ENCODE data around the gene SEMA4D.
A peak's percentile ranks its signal among the peaks of the same experiment; 100 is the strongest.

SEMA4D gene

DNA sequence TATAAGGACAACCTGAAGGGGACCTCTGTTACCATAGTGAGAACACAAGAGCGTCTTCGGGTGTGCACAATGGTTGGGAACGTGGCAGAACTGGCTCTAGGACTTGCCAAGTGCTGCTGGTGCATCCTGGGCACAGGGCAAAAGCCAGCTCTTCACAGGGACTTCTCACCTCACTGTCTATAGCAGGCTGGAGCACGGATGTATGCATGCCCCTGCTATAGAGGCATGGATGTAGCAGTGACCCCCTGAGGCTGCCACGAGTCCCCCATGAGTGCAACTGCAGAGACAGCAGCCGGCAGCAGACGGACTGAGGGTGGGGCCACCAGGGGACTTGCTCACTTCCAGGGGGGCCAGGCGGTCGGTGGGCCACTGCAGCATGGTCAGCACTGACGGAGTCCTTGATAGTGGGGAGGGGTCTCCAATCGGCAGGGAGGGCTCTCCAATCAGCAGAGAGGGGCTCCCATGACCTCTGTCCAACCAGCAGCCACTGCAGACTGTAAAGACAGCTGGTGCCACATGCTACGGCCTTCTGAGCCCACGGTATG lies 64.9 kb downstream of the SEMA4D start:
- no peak overlapping the region for H3K4me3 ChIP-seq (ENCODE audit: low read depth, low read length)
- TF ChIP-seq, protein P1, sequence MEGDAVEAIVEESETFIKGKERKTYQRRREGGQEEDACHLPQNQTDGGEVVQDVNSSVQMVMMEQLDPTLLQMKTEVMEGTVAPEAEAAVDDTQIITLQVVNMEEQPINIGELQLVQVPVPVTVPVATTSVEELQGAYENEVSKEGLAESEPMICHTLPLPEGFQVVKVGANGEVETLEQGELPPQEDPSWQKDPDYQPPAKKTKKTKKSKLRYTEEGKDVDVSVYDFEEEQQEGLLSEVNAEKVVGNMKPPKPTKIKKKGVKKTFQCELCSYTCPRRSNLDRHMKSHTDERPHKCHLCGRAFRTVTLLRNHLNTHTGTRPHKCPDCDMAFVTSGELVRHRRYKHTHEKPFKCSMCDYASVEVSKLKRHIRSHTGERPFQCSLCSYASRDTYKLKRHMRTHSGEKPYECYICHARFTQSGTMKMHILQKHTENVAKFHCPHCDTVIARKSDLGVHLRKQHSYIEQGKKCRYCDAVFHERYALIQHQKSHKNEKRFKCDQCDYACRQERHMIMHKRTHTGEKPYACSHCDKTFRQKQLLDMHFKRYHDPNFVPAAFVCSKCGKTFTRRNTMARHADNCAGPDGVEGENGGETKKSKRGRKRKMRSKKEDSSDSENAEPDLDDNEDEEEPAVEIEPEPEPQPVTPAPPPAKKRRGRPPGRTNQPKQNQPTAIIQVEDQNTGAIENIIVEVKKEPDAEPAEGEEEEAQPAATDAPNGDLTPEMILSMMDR (conservative IDR thresholded peaks at IDR 0.05; ENCODE audit: low read depth, low read length) = no peak
- DNase-seq (ENCODE audit: low read depth) = no peak

DNA sequence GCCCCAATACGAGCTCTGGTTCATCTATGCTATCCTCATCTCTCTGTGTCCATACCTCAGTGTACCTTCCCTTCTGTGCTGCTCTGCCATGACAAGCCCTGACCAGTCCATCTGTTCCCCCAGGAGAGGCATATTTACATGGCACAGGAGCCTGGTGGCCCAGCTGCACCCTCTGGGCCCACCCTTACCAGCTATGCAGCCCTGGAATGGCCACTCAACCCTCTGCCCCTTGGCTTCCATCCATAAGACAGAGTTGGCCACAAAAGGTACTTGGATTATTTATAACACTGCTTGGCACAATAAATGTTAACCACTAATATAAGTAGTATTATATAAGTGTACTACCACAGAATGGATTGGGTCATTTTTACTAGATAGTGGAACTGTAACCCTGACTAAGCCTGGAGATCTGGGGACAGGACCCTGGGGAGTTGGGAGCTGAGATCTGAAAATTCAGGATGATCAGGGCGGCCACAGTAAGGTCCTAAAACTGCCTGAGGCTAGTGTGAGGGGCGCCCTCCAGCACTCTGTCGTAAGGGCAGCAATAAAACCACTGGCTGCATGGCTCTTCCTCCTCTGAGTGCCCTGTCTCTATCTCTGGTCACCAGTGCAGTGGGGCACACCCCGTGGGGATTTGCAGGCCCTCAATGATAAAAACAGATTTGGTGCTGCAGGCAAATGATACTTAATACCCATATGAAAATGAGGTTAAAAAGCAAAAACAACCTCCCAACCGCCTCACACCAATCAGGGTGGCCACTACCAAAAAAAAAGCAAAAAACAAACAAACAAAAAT lies 65.8 kb downstream of the SEMA4D start:
- TF ChIP-seq, protein P1 (conservative IDR thresholded peaks at IDR 0.05; ENCODE audit: low read depth, low read length) = no peak
- no peak overlapping the region for H3K4me3 ChIP-seq (ENCODE audit: low read depth, low read length)
- no peak for DNase-seq (ENCODE audit: low read depth)

DNA sequence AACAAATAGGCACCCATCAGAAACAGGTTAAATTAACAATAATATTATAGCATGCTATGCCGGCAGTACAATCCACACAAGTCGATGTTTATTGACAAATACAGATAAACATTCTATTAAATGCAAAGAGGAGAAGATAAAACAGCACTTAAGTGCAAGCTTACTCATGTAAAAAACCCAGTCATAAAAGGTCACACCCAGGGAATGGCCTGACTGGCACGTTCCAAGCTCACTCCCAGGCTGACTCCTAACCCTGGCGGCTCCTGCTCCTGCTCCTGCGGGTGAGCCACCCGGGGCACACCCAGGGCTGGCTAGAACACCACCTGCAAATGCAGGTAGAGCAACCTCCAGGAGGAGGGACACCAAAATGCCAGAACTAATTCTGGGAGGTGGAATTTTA lies 66.9 kb downstream of the SEMA4D start:
- TF ChIP-seq, protein P1 (conservative IDR thresholded peaks at IDR 0.05; ENCODE audit: low read depth, low read length) = no peak
- H3K4me3 ChIP-seq (ENCODE audit: low read depth, low read length) = no peak overlapping the region
- no peak for DNase-seq (ENCODE audit: low read depth)

DNA sequence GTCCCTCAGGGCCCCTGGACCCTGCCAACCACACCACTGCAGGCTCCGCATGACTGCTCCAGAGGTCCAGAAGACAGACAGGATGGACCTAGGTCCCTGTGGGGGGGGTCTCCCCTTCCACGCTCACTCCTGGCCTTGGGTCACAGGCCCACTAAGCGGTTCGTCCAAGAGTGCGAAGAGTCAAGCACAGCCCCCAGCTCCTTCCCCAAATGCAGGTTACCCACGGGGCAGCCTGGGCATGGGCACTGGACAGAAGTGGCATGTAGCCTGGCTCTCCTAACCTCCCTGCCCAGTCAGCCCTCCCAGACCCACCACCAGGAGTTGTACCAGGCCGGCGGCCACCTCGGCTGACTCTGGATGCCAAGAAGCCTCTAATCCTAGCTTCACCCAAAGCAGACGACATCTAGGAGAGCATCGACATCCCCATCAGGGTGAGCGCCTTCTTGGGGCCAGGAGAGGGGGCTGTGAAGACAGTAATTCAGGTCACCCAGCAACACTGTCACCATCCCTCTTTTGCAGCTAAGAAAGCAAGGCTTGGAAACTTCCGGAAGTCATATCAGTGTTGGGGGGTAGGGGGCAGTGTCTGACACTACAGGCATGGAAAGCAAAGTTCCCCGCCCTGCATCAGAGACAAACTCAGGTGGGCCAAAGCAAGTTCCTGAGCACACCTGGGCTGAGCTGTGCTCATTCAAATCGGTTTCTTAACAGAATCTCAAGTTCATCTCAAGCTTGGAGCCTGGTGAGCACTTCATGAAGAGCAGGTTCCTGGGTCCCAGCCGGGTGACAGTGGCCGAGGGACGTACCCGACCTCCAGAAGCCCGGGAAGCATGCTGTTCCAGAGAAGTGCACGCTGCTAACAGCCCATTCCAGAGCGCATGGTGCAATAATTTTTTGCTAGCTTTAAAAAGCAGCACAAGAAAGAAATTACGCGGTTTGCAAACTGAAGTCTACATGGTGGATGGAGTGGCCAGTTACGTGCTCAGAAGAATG lies 68.7 kb downstream of the SEMA4D start:
- TF ChIP-seq, protein P1 (conservative IDR thresholded peaks at IDR 0.05; ENCODE audit: low read depth, low read length) = peak; percentile 51
- no peak overlapping the region for H3K4me3 ChIP-seq (ENCODE audit: low read depth, low read length)
- no peak for DNase-seq (ENCODE audit: low read depth)

DNA sequence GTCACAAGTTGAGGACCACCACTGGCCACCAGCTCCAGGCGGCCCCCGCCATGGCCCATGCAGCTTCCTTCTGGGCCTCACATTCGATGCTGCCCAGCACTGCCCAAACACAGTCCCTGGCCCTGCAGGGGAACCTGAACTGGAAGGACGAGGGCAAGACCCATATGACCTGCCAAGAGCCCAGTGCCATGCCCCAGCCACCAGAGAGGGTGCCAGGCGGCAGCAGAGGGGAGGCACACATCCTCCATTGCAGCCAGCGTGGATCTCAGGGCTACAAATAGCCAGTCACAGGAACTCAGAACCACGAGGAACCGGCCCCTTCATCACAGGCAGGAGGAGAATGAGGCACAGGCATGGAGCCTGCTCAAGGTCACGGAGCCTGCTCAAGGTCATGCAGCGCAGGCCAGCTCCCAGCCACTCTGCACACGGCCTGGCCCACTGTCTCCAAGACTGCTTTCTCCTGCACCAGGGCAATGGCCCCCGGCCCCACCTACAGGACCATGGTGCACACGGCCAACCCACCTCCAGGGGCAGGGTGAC lies 69.6 kb downstream of the SEMA4D start:
- no peak for DNase-seq (ENCODE audit: low read depth)
- H3K4me3 ChIP-seq (ENCODE audit: low read depth, low read length) = no peak overlapping the region
- TF ChIP-seq, protein P1 (conservative IDR thresholded peaks at IDR 0.05; ENCODE audit: low read depth, low read length) = no peak

DNA sequence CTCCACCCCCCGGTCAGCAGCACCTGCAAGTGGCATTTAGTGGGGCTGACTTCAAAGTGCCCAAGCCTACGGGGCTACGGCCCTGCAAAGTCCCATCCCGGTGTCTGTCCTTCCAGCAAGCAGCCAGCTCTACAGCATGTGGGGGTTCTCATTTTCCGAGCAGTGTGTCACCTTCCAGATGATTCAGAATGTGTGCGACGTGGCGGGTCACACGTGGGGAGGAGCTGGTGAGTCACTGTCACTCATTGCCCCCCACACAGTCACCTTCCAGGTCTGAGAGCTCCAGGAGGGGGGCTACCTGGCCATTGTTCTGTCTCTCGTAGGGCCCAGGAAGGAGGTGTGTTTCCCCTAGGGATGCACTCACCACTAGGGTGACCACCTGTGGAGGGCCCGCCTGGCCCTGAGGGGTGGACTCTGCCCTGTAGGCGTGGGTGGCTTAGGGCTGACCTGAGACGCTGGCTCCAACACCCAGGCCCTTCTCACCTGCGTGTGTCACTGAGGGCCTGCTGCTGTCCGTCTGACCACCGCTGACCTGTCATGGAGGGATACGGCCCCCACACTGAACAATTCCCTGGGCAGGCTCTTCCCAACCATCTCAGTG lies 70.2 kb downstream of the SEMA4D start:
- TF ChIP-seq, protein P1 (conservative IDR thresholded peaks at IDR 0.05; ENCODE audit: low read depth, low read length) = no peak
- DNase-seq (ENCODE audit: low read depth) = no peak
- no peak overlapping the region for H3K4me3 ChIP-seq (ENCODE audit: low read depth, low read length)

Measured in choroid plexus epithelial cell (primary cell).